Tibial artery (tissue), 4 donors: ENCODE measurements around the gene IQCF5.
"Not testable (repeated sequence)": the region's sequence is repeated elsewhere in the genome, so short reads cannot be mapped to it uniquely, and the experiment has no call there.

Experiments used
- DNase-seq, 2 donors: peaks; one replicate each; pipeline ENCODE4 v3.0.0-alpha.2; 2019
- H3K27ac ChIP-seq, 2 donors: fragments of 200-600 bp; sonication (generic) in 1 of 2; 1 replicate in 1 of 2; 2 replicates in 1 of 2; pipeline ENCODE4 v1.5.1; 2018 to 2019; ENCODE audit warnings: mild to moderate bottlenecking in 1 of 2
- H3K27me3 ChIP-seq, 2 donors: fragments of 200-600 bp; sonication (generic) in 1 of 2; one replicate each; pipeline versions ENCODE4 v1.5.1 to v1.6.0; 2016 to 2019
- H3K36me3 ChIP-seq, 3 donors: fragments of 200-600 bp; sonication (generic) in 2 of 3; one replicate each; pipeline ENCODE4 v1.5.1; 2016 to 2019; ENCODE audit warnings: mild to moderate bottlenecking in 2 of 3
- H3K4me1 ChIP-seq, 4 donors: fragments of 200-600 bp; sonication (generic) in 2 of 4; 1 replicate in 3 of 4; 2 replicates in 1 of 4; pipeline ENCODE4 v1.5.1; 2016 to 2019
- H3K4me3 ChIP-seq, 2 donors: fragments of 200-600 bp; sonication (generic) in 1 of 2; 1 replicate in 1 of 2; 2 replicates in 1 of 2; pipeline ENCODE4 v1.5.1; 2018 to 2019; ENCODE audit warnings: mild to moderate bottlenecking in 2 of 2
- H3K9me3 ChIP-seq, 3 donors: fragments of 200-600 bp; sonication (generic) in 1 of 3; one replicate each; pipeline ENCODE4 v1.5.1; 2016 to 2019
- CTCF ChIP-seq, 2 experiments: fragments of 200-600 bp in 1 of 2; fragments of 450-650 bp in 1 of 2; IDR thresholded peaks; one replicate each; pipeline ENCODE4 v1.5.1; 2017 to 2019; ENCODE audit warnings: antibody characterized with exemption in 2 of 2, mild to moderate bottlenecking in 1 of 2, moderate library complexity in 1 of 2
- intact Hi-C: fragments of 100-400 bp; cut with DNase I; formaldehyde crosslinking; loops from one replicate; pipeline ENCODE4 v1.15.0; 2023; ENCODE audit warnings: low total_unique reads

Gene IQCF5

GRCh38 chr3:51874411-51874810 is 990 bp downstream of the IQCF5 start:
- H3K4me1 ChIP-seq: no peaks in the 10 kb centered on the region
- no peaks in the 10 kb centered on the region for H3K9me3 ChIP-seq
- no peaks in the 10 kb centered on the region for H3K27me3 ChIP-seq
- intact Hi-C loops: no loop called here
- no peak for DNase-seq
- no peak overlapping the region for H3K4me3 ChIP-seq
- TF ChIP-seq CTCF (IDR thresholded peaks at IDR 0.05): no peak
- H3K36me3 ChIP-seq: no peaks in the 10 kb centered on the region
- H3K27ac ChIP-seq: no peak overlapping the region

DNA sequence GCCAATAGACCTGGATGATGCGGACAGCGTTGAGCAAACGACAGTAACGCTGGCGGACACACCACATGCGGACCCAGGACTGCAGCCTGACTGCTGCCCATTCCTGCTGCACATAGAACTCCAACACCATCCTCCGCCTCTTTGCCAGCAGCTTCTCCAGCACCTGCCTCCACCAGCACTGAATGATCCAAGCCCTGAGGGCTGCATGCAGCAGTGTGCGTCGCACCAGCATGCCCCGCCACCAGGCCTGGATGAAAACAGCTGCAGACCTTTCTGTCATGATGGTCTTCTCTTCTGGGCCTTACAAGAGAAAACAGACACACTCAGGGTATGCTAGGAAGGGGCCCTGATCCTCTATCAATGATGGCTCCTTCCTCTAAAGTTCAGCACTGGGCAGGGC is 1.5 kb downstream of the IQCF5 start:
- no peak for DNase-seq
- H3K4me1 ChIP-seq: no peaks in the 10 kb centered on the region
- no peak overlapping the region for H3K4me3 ChIP-seq
- H3K9me3 ChIP-seq: no peaks in the 10 kb centered on the region
- no peak for TF ChIP-seq CTCF (IDR thresholded peaks at IDR 0.05)
- H3K27me3 ChIP-seq: no peaks in the 10 kb centered on the region
- H3K36me3 ChIP-seq: no peaks in the 10 kb centered on the region
- no peak overlapping the region for H3K27ac ChIP-seq
- intact Hi-C loops: no loop called here

DNA sequence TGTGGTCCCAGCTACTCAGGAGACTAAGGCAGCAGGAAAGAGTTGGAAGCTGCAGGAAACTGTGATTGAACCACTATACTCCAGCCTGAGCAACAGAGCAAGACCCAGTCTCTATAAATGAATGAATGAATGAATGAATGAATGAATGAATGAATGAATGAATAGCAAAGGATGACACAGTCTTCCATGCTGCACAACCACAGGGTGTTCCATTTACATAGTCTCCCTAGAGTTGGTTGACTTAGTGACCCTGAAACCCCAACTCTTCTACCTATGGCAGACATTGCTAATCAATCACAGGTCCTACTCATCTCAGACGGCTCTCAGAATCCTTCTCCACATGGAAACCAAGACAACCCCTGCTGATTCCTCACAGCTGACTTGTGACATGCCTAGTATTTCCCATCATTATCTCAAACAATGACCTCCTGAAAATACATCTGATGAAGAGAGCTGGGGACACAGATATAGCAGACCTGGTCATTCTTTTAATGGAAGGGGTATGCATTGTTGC is 2.1 kb downstream of the IQCF5 start:
- Histone ChIP-seq H3K4me3 (no peak overlapping the region), H3K36me3 (no peaks in the 10 kb centered on the region), H3K9me3 (no peaks in the 10 kb centered on the region), H3K27me3 (no peaks in the 10 kb centered on the region), H3K4me1 (no peaks in the 10 kb centered on the region), H3K27ac (no peak overlapping the region)
- intact Hi-C loops: no loop called here
- TF ChIP-seq CTCF (IDR thresholded peaks at IDR 0.05): no peak
- DNase-seq: no peak

- Histone ChIP-seq H3K4me3 (no peak overlapping the region), H3K36me3 (no peaks in the 10 kb centered on the region), H3K4me1 (no peaks in the 10 kb centered on the region), H3K9me3 (no peaks in the 10 kb centered on the region), H3K27me3 (peaks cover 0 to 5% of the 10 kb centered on the region in 2 donors), H3K27ac (no peak overlapping the region)
- no peak for DNase-seq
- intact Hi-C loops: no loop called here
- no peak for TF ChIP-seq CTCF (IDR thresholded peaks at IDR 0.05)
Observed at GRCh38 chr3:51869304-51869703, 6.1 kb downstream of the IQCF5 start.

- intact Hi-C loops, DNase-seq, H3K4me3 ChIP-seq, H3K9me3 ChIP-seq, H3K27me3 ChIP-seq, H3K4me1 ChIP-seq, H3K36me3 ChIP-seq, H3K27ac ChIP-seq: not testable (repeated sequence)
Observed at GRCh38 chr3:51868896-51869295, 6.5 kb downstream of the IQCF5 start.

DNA sequence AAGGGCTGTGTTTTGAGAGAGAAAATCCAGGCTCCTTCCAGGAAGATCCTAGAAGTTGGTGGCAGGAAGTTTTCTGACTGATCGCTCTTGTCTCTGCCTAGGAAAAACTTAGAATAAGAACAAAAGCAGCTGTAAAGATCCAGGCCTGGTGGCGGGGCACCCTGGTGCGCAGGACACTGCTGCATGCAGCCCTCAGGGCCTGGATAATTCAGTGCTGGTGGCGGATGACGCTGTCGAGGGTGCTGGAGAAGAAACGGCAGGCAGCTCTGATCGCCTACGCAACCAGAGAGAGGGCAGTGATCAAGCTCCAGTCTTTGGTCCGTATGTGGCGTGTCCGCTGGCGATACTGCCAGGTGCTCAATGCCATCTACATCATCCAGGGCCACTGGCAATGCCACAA is 12.5 kb downstream of the IQCF5 start:
- Histone ChIP-seq H3K36me3 (no peaks in the 10 kb centered on the region), H3K27me3 (peaks cover 0 to 5% of the 10 kb centered on the region in 2 donors), H3K9me3 (no peaks in the 10 kb centered on the region), H3K4me1 (no peaks in the 10 kb centered on the region), H3K4me3 (no peak overlapping the region), H3K27ac (no peak overlapping the region)
- intact Hi-C loops: no loop called here
- DNase-seq: no peak
- TF ChIP-seq CTCF (IDR thresholded peaks at IDR 0.05): no peak
